Neural cell (in vitro differentiated cells): ENCODE results near the gene DHRS3.

ENCODE experiments used
- EP300 ChIP-seq: fragments of 450-650 bp; conservative IDR thresholded peaks from 2 replicates; pipeline ENCODE4 v1.6.1; 2014; ENCODE audit warnings: antibody characterized with exemption, mild to moderate bottlenecking, moderate library complexity; ENCODE audit not compliant: poor library complexity, severe bottlenecking
- EZH2 ChIP-seq: fragments of 200-600, 300-800 bp; shearing (Covaris generic), sonication (generic); IDR thresholded peaks from 2 replicates; pipeline ENCODE4 v1.6.1; 2014; ENCODE audit warnings: antibody characterized with exemption, low read length, borderline replicate concordance, mild to moderate bottlenecking; ENCODE audit not compliant: insufficient read depth, poor library complexity, severe bottlenecking
- POLR2AphosphoS5 ChIP-seq: IDR thresholded peaks from 2 replicates; pipeline ENCODE4 v1.6.1; 2012
- RAD21 ChIP-seq: fragments of 450-650 bp; conservative IDR thresholded peaks from 2 replicates; pipeline ENCODE4 v1.6.1; 2014; ENCODE audit warnings: antibody characterized with exemption, mild to moderate bottlenecking, moderate library complexity
- SMC3 ChIP-seq: fragments of 450-650 bp; conservative IDR thresholded peaks from 2 replicates; pipeline ENCODE4 v1.6.1; 2014; ENCODE audit warnings: antibody characterized with exemption, mild to moderate bottlenecking, moderate library complexity; ENCODE audit not compliant: poor library complexity
- TAF1 ChIP-seq: IDR thresholded peaks from 2 replicates; pipeline ENCODE4 v1.6.1; 2012; ENCODE audit warnings: low read depth
- TF ChIP-seq, protein P1 (sequence below): fragments of 450-650 bp; IDR thresholded peaks from 2 replicates; pipeline ENCODE4 v1.5.1; 2014; ENCODE audit warnings: antibody characterized with exemption, mild to moderate bottlenecking, moderate library complexity; ENCODE audit not compliant: poor library complexity, severe bottlenecking
- TF ChIP-seq, protein P2 (sequence below): IDR thresholded peaks from 2 replicates; pipeline ENCODE4 v1.6.1; 2012; ENCODE audit warnings: borderline replicate concordance

DNA sequence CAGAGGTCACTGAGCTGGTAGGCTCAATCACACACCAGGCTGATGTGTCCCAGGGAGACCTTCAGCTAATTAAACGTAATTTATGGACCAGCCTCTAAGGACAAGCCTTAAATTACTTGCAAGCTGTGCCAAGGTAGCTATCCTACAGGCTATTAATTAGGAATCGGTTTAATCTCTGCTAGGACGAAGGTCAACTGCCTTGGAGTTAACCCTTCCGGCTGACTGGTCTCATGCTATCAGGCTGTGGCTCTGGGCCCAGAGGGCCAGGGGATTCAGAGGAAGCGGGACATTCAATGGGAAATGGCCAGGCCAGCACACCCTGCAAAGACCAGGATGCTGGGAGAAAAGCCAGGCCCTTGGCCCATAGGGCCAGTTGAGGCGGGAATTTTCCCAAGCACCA, 19.0 kb downstream of the DHRS3 start:
- TF ChIP-seq, protein P1, sequence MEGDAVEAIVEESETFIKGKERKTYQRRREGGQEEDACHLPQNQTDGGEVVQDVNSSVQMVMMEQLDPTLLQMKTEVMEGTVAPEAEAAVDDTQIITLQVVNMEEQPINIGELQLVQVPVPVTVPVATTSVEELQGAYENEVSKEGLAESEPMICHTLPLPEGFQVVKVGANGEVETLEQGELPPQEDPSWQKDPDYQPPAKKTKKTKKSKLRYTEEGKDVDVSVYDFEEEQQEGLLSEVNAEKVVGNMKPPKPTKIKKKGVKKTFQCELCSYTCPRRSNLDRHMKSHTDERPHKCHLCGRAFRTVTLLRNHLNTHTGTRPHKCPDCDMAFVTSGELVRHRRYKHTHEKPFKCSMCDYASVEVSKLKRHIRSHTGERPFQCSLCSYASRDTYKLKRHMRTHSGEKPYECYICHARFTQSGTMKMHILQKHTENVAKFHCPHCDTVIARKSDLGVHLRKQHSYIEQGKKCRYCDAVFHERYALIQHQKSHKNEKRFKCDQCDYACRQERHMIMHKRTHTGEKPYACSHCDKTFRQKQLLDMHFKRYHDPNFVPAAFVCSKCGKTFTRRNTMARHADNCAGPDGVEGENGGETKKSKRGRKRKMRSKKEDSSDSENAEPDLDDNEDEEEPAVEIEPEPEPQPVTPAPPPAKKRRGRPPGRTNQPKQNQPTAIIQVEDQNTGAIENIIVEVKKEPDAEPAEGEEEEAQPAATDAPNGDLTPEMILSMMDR, result no peak
- no peak for TF ChIP-seq POLR2AphosphoS5
- no peak for TF ChIP-seq EZH2
- TF ChIP-seq, protein P2, sequence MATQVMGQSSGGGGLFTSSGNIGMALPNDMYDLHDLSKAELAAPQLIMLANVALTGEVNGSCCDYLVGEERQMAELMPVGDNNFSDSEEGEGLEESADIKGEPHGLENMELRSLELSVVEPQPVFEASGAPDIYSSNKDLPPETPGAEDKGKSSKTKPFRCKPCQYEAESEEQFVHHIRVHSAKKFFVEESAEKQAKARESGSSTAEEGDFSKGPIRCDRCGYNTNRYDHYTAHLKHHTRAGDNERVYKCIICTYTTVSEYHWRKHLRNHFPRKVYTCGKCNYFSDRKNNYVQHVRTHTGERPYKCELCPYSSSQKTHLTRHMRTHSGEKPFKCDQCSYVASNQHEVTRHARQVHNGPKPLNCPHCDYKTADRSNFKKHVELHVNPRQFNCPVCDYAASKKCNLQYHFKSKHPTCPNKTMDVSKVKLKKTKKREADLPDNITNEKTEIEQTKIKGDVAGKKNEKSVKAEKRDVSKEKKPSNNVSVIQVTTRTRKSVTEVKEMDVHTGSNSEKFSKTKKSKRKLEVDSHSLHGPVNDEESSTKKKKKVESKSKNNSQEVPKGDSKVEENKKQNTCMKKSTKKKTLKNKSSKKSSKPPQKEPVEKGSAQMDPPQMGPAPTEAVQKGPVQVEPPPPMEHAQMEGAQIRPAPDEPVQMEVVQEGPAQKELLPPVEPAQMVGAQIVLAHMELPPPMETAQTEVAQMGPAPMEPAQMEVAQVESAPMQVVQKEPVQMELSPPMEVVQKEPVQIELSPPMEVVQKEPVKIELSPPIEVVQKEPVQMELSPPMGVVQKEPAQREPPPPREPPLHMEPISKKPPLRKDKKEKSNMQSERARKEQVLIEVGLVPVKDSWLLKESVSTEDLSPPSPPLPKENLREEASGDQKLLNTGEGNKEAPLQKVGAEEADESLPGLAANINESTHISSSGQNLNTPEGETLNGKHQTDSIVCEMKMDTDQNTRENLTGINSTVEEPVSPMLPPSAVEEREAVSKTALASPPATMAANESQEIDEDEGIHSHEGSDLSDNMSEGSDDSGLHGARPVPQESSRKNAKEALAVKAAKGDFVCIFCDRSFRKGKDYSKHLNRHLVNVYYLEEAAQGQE, result no peak
- TF ChIP-seq EP300, result no peak
- no peak for TF ChIP-seq RAD21
- no peak for TF ChIP-seq SMC3
- TF ChIP-seq TAF1, result no peak
